K562 (cell line): ENCODE measurements around the gene LARP7. TPM values are rescaled to one million over a fixed set of nuclear protein-coding genes. Genes with fewer than 3 reads are reported as not detected.

Experiments
- BDP1 ChIP-seq: IDR thresholded peaks from 3 replicates; pipeline ENCODE4 v1.6.1; 2011; ENCODE audit not compliant: insufficient read length, insufficient read depth
- ETV1 ChIP-seq: fragments of 450-650 bp; conservative IDR thresholded peaks from 2 replicates; pipeline ENCODE4 v1.6.1; 2016; ENCODE audit warnings: missing genetic modification characterization, control low read depth, low read depth, missing compliant biosample characterization
- MAFG ChIP-seq: fragments of 450-650 bp; conservative IDR thresholded peaks from 2 replicates; pipeline ENCODE4 v1.6.1; 2016; ENCODE audit warnings: missing genetic modification characterization, missing compliant biosample characterization
- SP1 ChIP-seq: sonication (generic); formaldehyde crosslinking; IDR thresholded peaks from 2 replicates; pipeline ENCODE4 v1.8.1; 2022; ENCODE audit warnings: mild to moderate bottlenecking, missing genetic modification reagents
- SPI1 ChIP-seq: IDR thresholded peaks from 2 replicates; pipeline ENCODE4 v1.6.1; 2011; ENCODE audit warnings: low read depth, low read length, control low read depth, borderline replicate concordance
- THRAP3 ChIP-seq: fragments of 450-650 bp; IDR thresholded peaks from 2 replicates; pipeline ENCODE4 v1.6.1; 2016; ENCODE audit warnings: mild to moderate bottlenecking, inconsistent platforms, borderline replicate concordance
- polyA plus RNA-seq, 8 experiments: library from polyadenylated mRNA; depleted of rRNA in 4 of 8; stranded (reverse) in 5 of 8; unstranded in 3 of 8; fragments of >200 nt; fragmentation: Nextera tagmentation in 2 of 8; fragmentation: Illumina TruSeq in 1 of 8; extraction: Ambion mirVana in 2 of 8; extraction: Trizol in 1 of 8; gene quantifications; 2 replicates each; pipeline versions ENCODE4 v1.2.1 to v1.2.3, GENCODE V29; 2011 to 2014; ENCODE audit warnings: inconsistent platforms in 1 of 8, missing spikeins in 1 of 8
- total RNA-seq, 7 experiments: library from RNA; depleted of rRNA in 6 of 7; stranded (reverse); fragments of >200 nt in 6 of 7; fragmentation: Illumina TruSeq in 2 of 7; extraction: Trizol in 2 of 7; gene quantifications; 2 replicates each; pipeline versions ENCODE4 v1.2.1 to v1.2.3, GENCODE V29; 2011 to 2021; ENCODE audit warnings: low replicate concordance in 1 of 7
- TF ChIP-seq, protein P1 (sequence below): fragments of 450-650 bp; IDR thresholded peaks from 2 replicates; pipeline ENCODE4 v1.6.1; 2016; ENCODE audit warnings: low read depth
- TF ChIP-seq, protein P2 (sequence below): fragments of 450-650 bp; formaldehyde crosslinking; IDR thresholded peaks from 2 replicates; pipeline ENCODE4 v1.4.0; 2020; ENCODE audit warnings: mild to moderate bottlenecking, moderate library complexity
- TF ChIP-seq, protein P3 (sequence below), 2 experiments: fragments of 450-650 bp in 1 of 2; sonication (generic) in 1 of 2; formaldehyde crosslinking; conservative IDR thresholded peaks; 2 replicates each; pipeline versions ENCODE4 v1.4.0 to v1.8.1; 2020 to 2022; ENCODE audit warnings: mild to moderate bottlenecking in 1 of 2, missing genetic modification reagents in 1 of 2
- TF ChIP-seq, protein P4 (sequence below), 2 experiments: fragments of 450-650 bp in 1 of 2; sonication (generic) in 1 of 2; formaldehyde crosslinking in 1 of 2; IDR thresholded peaks in 1 of 2; conservative IDR thresholded peaks in 1 of 2; 2 replicates each; pipeline versions ENCODE4 v1.6.1 to v1.8.1; 2016 to 2023; ENCODE audit warnings: mild to moderate bottlenecking in 2 of 2, moderate library complexity in 2 of 2, inconsistent platforms in 1 of 2, missing genetic modification reagents in 1 of 2
- TF ChIP-seq, protein P5 (sequence below): IDR thresholded peaks from 2 replicates; pipeline ENCODE4 v1.6.1; 2011; ENCODE audit warnings: borderline replicate concordance, low read depth, mild to moderate bottlenecking, moderate library complexity, low read length; ENCODE audit not compliant: insufficient read depth, poor library complexity, severe bottlenecking

The LARP7 gene
- total and polyA plus RNA-seq, 9 of the 15 experiments (the other 6 are each of a cell fraction or from before 2014, with no cell fraction given) = 30.1 to 76.9 (median 56.0) TPM

DNA sequence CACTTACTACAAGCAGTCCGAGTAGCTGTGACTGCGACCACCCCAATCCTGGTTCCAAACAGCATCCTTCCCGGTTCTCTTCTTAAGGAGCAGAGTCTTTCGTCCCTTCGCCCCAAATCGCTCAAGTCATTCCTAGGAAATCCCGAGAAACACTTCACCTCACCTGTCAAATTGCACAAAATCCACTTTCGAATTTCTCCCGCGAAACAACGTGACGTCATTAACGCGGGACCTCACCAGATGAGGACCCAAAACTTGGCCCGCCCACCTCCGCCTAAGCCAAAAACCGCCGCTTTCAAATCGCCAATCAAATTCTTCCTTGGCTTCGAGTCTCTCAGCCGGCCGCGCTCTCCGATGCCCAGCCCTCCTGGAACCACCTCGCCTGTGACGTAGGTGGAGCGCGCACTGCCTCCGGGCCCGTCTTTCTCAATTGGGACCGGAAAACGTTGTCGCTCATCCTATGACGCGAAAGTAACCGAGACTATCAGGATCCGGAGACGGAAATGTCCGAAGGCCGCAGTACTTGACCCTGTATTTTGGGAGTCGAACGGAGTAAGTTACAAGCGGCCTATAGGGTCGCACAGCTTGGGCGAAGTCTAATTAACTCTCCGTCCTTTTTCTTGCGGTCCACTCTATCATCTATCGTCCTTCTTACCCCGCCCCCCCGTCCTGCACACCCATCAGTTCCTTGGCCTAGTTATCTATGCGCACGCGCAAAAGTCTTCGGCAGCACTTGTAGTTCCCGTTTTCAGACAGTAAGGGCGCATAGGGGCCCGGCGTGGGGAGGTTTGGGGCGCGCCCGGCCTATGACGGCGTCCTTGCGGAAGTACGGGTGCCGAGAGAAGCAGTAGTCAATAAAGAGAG, at the start of gene LARP7, which contains the start of gene ZGRF1 (continued):
- TF ChIP-seq, protein P1, sequence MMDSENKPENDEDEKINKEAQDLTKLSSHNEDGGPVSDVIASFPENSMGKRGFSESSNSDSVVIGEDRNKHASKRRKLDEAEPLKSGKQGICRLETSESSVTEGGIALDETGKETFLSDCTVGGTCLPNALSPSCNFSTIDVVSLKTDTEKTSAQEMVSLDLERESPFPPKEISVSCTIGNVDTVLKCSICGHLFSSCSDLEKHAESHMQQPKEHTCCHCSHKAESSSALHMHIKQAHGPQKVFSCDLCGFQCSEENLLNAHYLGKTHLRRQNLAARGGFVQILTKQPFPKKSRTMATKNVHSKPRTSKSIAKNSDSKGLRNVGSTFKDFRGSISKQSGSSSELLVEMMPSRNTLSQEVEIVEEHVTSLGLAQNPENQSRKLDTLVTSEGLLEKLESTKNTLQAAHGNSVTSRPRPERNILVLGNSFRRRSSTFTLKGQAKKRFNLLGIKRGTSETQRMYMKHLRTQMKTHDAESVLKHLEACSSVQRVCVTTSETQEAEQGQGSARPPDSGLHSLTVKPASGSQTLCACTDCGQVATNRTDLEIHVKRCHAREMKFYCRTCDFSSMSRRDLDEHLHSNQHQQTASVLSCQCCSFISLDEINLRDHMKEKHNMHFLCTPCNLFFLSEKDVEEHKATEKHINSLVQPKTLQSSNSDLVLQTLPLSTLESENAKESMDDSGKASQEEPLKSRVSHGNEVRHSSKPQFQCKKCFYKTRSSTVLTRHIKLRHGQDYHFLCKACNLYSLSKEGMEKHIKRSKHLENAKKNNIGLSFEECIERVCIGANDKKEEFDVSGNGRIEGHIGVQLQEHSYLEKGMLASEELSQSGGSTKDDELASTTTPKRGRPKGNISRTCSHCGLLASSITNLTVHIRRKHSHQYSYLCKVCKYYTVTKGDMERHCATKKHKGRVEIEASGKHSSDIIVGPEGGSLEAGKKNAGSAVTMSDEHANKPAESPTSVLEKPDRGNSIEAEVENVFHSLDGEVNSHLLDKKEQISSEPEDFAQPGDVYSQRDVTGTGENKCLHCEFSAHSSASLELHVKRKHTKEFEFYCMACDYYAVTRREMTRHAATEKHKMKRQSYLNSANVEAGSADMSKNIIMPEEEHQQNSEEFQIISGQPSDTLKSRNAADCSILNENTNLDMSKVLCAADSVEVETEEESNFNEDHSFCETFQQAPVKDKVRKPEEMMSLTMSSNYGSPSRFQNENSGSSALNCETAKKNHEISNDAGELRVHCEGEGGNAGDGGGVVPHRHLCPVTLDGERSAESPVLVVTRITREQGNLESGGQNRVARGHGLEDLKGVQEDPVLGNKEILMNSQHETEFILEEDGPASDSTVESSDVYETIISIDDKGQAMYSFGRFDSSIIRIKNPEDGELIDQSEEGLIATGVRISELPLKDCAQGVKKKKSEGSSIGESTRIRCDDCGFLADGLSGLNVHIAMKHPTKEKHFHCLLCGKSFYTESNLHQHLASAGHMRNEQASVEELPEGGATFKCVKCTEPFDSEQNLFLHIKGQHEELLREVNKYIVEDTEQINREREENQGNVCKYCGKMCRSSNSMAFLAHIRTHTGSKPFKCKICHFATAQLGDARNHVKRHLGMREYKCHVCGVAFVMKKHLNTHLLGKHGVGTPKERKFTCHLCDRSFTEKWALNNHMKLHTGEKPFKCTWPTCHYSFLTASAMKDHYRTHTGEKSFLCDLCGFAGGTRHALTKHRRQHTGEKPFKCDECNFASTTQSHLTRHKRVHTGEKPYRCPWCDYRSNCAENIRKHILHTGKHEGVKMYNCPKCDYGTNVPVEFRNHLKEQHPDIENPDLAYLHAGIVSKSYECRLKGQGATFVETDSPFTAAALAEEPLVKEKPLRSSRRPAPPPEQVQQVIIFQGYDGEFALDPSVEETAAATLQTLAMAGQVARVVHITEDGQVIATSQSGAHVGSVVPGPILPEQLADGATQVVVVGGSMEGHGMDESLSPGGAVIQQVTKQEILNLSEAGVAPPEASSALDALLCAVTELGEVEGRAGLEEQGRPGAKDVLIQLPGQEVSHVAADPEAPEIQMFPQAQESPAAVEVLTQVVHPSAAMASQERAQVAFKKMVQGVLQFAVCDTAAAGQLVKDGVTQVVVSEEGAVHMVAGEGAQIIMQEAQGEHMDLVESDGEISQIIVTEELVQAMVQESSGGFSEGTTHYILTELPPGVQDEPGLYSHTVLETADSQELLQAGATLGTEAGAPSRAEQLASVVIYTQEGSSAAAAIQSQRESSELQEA = peak; percentile 96
- TF ChIP-seq BDP1 (no peak), MAFG (tag) (no peak), THRAP3 (no peak), ETV1 (peak; percentile 85), SP1 (CRISPR knock-in tag) (peak; percentile 89), SPI1 (peak; percentile 49; the same call in 1 of the 2 replicates)
- TF ChIP-seq, protein P2, sequence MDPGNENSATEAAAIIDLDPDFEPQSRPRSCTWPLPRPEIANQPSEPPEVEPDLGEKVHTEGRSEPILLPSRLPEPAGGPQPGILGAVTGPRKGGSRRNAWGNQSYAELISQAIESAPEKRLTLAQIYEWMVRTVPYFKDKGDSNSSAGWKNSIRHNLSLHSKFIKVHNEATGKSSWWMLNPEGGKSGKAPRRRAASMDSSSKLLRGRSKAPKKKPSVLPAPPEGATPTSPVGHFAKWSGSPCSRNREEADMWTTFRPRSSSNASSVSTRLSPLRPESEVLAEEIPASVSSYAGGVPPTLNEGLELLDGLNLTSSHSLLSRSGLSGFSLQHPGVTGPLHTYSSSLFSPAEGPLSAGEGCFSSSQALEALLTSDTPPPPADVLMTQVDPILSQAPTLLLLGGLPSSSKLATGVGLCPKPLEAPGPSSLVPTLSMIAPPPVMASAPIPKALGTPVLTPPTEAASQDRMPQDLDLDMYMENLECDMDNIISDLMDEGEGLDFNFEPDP = no peak
- TF ChIP-seq, protein P3, sequence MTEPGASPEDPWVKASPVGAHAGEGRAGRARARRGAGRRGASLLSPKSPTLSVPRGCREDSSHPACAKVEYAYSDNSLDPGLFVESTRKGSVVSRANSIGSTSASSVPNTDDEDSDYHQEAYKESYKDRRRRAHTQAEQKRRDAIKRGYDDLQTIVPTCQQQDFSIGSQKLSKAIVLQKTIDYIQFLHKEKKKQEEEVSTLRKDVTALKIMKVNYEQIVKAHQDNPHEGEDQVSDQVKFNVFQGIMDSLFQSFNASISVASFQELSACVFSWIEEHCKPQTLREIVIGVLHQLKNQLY (CRISPR knock-in tag; conservative IDR thresholded peaks at IDR 0.05) = no peak
- TF ChIP-seq, protein P4, sequence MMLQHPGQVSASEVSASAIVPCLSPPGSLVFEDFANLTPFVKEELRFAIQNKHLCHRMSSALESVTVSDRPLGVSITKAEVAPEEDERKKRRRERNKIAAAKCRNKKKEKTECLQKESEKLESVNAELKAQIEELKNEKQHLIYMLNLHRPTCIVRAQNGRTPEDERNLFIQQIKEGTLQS (IDR thresholded peaks at IDR 0.05) = peak; percentile 99
- TF ChIP-seq, protein P4 (CRISPR knock-in tag; conservative IDR thresholded peaks at IDR 0.05) = no peak
- TF ChIP-seq, protein P5, sequence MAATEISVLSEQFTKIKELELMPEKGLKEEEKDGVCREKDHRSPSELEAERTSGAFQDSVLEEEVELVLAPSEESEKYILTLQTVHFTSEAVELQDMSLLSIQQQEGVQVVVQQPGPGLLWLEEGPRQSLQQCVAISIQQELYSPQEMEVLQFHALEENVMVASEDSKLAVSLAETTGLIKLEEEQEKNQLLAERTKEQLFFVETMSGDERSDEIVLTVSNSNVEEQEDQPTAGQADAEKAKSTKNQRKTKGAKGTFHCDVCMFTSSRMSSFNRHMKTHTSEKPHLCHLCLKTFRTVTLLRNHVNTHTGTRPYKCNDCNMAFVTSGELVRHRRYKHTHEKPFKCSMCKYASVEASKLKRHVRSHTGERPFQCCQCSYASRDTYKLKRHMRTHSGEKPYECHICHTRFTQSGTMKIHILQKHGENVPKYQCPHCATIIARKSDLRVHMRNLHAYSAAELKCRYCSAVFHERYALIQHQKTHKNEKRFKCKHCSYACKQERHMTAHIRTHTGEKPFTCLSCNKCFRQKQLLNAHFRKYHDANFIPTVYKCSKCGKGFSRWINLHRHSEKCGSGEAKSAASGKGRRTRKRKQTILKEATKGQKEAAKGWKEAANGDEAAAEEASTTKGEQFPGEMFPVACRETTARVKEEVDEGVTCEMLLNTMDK = peak; percentile 11
